Fibroblast of lung (primary cell): ENCODE data around the gene YAF2. TPM values are rescaled to one million over a fixed set of nuclear protein-coding genes. Genes with fewer than 3 reads are reported as not detected.
"Not testable (repeated sequence)": the region's sequence is repeated elsewhere in the genome, so short reads cannot be mapped to it uniquely, and the experiment has no call there.

Experiments
- DNase-seq, 2 donors: peaks; one replicate each; pipeline versions ENCODE4 v3.0.0 to v3.0.0-alpha.2; 2010; ENCODE audit warnings: low read depth in 2 of 2
- H2AFZ ChIP-seq: 2 replicates; pipeline ENCODE4 v1.5.1; 2012; ENCODE audit warnings: low read length, control low read depth, inconsistent platforms
- H3K27ac ChIP-seq: 2 replicates; pipeline ENCODE4 v1.5.1; 2011; ENCODE audit warnings: low read length, control low read depth; ENCODE audit not compliant: insufficient read depth
- H3K27me3 ChIP-seq: 2 replicates; pipeline ENCODE4 v1.5.1; 2011; ENCODE audit warnings: mild to moderate bottlenecking, low read length; ENCODE audit not compliant: control insufficient read depth, insufficient read depth
- H3K36me3 ChIP-seq: 2 replicates; pipeline ENCODE4 v1.5.1; 2011; ENCODE audit warnings: low read length; ENCODE audit not compliant: control insufficient read depth, insufficient read depth
- H3K4me1 ChIP-seq: 2 replicates; pipeline ENCODE4 v1.5.1; 2011; ENCODE audit warnings: low read length; ENCODE audit not compliant: control insufficient read depth, insufficient read depth; ENCODE audit errors: extremely low read depth
- H3K4me2 ChIP-seq: 2 replicates; pipeline ENCODE4 v1.5.1; 2011; ENCODE audit warnings: low read length, control low read depth; ENCODE audit not compliant: insufficient read depth; ENCODE audit errors: extremely low read depth
- H3K4me3 ChIP-seq, 4 experiments: fragments of 200-600 bp in 1 of 4; sonication (generic) in 1 of 4; replicated peaks in 1 of 4; 2 replicates each; pipeline ENCODE4 v1.5.1; 2011 to 2016; ENCODE audit warnings: low read length in 4 of 4, low read depth in 3 of 4, mild to moderate bottlenecking in 3 of 4, control low read depth in 2 of 4, inconsistent platforms in 1 of 4, mixed read lengths in 1 of 4; ENCODE audit not compliant: insufficient read depth in 1 of 4; ENCODE audit errors: control extremely low read depth in 1 of 4
- H3K79me2 ChIP-seq: 2 replicates; pipeline ENCODE4 v1.5.1; 2012; ENCODE audit warnings: mild to moderate bottlenecking, low read length, inconsistent platforms; ENCODE audit not compliant: control insufficient read depth, insufficient read depth
- H3K9ac ChIP-seq: 2 replicates; pipeline ENCODE4 v1.5.1; 2011; ENCODE audit warnings: mild to moderate bottlenecking, low read length, control low read depth; ENCODE audit not compliant: insufficient read depth
- H3K9me3 ChIP-seq: 2 replicates; pipeline ENCODE4 v1.5.1; 2012; ENCODE audit warnings: low read depth, low read length; ENCODE audit not compliant: control insufficient read depth, insufficient read depth
- H4K20me1 ChIP-seq: 2 replicates; pipeline ENCODE4 v1.5.1; 2011; ENCODE audit warnings: low read length; ENCODE audit not compliant: control insufficient read depth, insufficient read depth; ENCODE audit errors: extremely low read depth
- EZH2 ChIP-seq: IDR thresholded peaks from 2 replicates; pipeline ENCODE4 v1.5.1; 2012; ENCODE audit warnings: low read length, control low read depth, mild to moderate bottlenecking; ENCODE audit errors: missing control alignments
- polyA plus RNA-seq, 2 donors: library from polyadenylated mRNA; depleted of rRNA in 1 of 2; stranded (reverse) in 1 of 2; unstranded in 1 of 2; fragments of >200 nt; gene quantifications; 2 replicates each; pipeline ENCODE4 v1.2.1, GENCODE V29; 2011 to 2012; ENCODE audit warnings: missing spikeins in 1 of 2
- total RNA-seq: library from RNA; depleted of rRNA; stranded (reverse); fragments of >200 nt; gene quantifications from 2 replicates; pipeline ENCODE4 v1.2.1, GENCODE V29; 2014
- TF ChIP-seq, protein P1 (sequence below), 2 donors: IDR thresholded peaks in 1 of 2; conservative IDR thresholded peaks in 1 of 2; 1 replicate in 1 of 2; 2 replicates in 1 of 2; pipeline ENCODE4 v1.5.1; 2011 to 2012; ENCODE audit warnings: low read length in 2 of 2, control low read depth in 1 of 2, inconsistent platforms in 1 of 2, low read depth in 1 of 2, mild to moderate bottlenecking in 1 of 2

Gene YAF2
- total and polyA plus RNA-seq, 2 donors (not counting 1 experiment from before 2014, with no cell fraction given), result 18.0 to 25.2 TPM

DNA sequence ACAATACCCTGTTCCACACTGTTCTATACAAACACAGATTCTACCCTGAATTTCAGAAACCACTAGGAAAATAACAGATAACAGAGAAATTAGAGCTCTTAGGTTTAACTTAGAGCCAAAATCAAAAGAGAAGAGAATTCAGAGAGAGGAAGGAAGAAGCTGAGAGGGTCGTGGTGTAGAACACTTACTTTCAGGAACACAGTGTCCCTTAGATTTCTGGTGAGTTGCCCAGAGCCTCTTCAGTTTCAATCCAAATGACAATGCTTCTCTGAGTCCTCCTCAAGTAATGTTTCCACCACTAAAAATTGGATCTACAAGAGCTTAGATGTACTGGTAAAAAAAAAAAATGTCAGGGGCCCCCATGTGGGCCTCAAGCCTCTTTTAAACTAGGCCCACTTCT, 2.6 kb downstream of the YAF2 start:
- no peak overlapping the region for H3K9ac ChIP-seq
- no peaks in the 10 kb centered on the region for H4K20me1 ChIP-seq
- TF ChIP-seq, protein P1, sequence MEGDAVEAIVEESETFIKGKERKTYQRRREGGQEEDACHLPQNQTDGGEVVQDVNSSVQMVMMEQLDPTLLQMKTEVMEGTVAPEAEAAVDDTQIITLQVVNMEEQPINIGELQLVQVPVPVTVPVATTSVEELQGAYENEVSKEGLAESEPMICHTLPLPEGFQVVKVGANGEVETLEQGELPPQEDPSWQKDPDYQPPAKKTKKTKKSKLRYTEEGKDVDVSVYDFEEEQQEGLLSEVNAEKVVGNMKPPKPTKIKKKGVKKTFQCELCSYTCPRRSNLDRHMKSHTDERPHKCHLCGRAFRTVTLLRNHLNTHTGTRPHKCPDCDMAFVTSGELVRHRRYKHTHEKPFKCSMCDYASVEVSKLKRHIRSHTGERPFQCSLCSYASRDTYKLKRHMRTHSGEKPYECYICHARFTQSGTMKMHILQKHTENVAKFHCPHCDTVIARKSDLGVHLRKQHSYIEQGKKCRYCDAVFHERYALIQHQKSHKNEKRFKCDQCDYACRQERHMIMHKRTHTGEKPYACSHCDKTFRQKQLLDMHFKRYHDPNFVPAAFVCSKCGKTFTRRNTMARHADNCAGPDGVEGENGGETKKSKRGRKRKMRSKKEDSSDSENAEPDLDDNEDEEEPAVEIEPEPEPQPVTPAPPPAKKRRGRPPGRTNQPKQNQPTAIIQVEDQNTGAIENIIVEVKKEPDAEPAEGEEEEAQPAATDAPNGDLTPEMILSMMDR (conservative IDR thresholded peaks at IDR 0.05 in 1 of 2, IDR thresholded peaks at IDR 0.05 in 1 of 2; ENCODE audit: low read depth in 1 of 2, low read length in 2 of 2), result no peak
- TF ChIP-seq EZH2, result no peak
- no peaks in the 10 kb centered on the region for H3K36me3 ChIP-seq
- no peaks in the 10 kb centered on the region for H3K27me3 ChIP-seq
- peak overlapping the region in 1 of 4 experiments; percentile 85 for H3K4me3 ChIP-seq
- no peak overlapping the region for H3K4me2 ChIP-seq
- H3K27ac ChIP-seq, result peak overlapping the region; percentile 47
- no peak overlapping the region for H2AFZ ChIP-seq
- peaks cover 33% of the 10 kb centered on the region for H3K79me2 ChIP-seq
- DNase-seq, result no peak
- H3K4me1 ChIP-seq, result peaks cover 11% of the 10 kb centered on the region
- no peaks in the 10 kb centered on the region for H3K9me3 ChIP-seq

DNA sequence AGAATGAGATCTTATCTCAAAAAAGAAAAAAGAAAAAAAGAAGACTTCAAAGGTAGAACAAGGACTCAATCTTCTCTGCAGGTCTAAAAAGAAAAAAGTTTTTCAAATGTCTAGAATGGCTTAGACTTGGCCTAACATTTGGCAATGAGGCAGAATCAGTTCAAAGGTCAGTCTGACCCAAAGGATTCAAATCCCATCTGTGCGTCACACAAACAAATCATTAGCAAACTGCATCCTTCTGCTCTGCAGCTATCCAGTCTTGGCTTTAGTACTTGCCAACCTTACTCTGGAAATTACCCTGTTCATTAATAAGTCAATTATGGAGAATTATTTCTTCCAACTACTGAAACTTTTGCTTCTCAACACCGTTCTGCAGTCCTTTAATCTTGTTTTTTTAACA, 3.1 kb downstream of the YAF2 start:
- Histone ChIP-seq H4K20me1 (no peaks in the 10 kb centered on the region), H3K9ac (no peak overlapping the region), H3K4me3 (no peak overlapping the region), H3K27ac (no peak overlapping the region), H2AFZ (no peak overlapping the region), H3K36me3 (no peaks in the 10 kb centered on the region), H3K79me2 (peaks cover 33% of the 10 kb centered on the region), H3K9me3 (no peaks in the 10 kb centered on the region), H3K27me3 (no peaks in the 10 kb centered on the region), H3K4me2 (no peak overlapping the region), H3K4me1 (peaks cover 11% of the 10 kb centered on the region)
- DNase-seq, result peak in 1 of 2 donors; percentile 68
- TF ChIP-seq, protein P1 (conservative IDR thresholded peaks at IDR 0.05 in 1 of 2, IDR thresholded peaks at IDR 0.05 in 1 of 2; ENCODE audit: low read depth in 1 of 2, low read length in 2 of 2), result no peak
- TF ChIP-seq EZH2, result no peak

DNA sequence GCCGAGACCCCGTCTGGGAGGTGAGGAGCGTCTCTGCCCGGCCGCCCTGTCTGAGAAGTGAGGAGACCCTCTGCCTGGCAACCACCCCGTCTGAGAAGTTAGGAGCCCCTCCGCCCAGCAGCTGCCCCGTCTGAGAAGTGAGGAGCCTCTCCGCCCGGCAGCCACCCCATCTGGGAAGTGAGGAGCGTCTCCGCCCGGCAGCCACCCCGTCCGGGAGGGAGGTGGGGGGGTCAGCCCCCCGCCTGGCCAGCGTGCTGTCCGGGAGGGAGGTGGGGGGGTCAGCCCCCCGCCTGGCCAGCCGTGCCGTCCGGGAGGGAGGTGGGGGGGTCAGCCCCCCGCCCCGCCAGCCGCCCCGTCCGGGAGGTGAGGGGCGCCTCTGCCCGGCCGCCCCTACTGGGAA, 10.5 kb downstream of the YAF2 start:
- H3K4me1 ChIP-seq, H3K27ac ChIP-seq, DNase-seq, H3K4me2 ChIP-seq, H3K4me3 ChIP-seq, H4K20me1 ChIP-seq, H3K9me3 ChIP-seq, H3K36me3 ChIP-seq, H2AFZ ChIP-seq, H3K9ac ChIP-seq, H3K27me3 ChIP-seq, H3K79me2 ChIP-seq: not testable (repeated sequence)

DNA sequence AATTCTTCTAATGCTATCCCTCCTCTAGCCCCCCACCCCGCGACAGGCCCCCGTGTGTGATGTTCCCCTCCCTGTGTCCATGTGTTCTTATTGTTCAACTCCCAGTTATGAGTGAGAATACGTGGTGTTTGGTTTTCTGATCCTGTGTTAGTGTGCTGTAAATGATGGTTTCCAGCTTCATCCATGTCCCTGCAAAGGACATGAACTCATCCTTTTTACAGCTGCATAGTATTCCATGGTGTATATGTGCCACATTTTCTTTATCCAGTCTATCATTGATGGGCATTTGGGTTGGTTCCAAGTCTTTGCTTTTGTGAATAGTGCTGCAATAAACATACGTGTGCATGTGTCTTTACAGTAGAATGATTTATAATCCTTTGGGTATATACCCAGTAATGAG, 13.5 kb downstream of the YAF2 start:
- not testable (repeated sequence) for H3K79me2 ChIP-seq, H2AFZ ChIP-seq, DNase-seq, H3K36me3 ChIP-seq, H4K20me1 ChIP-seq, H3K9me3 ChIP-seq, H3K4me2 ChIP-seq, H3K4me3 ChIP-seq, H3K4me1 ChIP-seq, H3K27me3 ChIP-seq, H3K9ac ChIP-seq, H3K27ac ChIP-seq
